ENCODE results near the gene CGN.

GRCh38 chr1:151530461-151530860 lies 19.3 kb downstream of the CGN start:
- TF ChIP-seq SP3 (tag by site-specific recombination; IDR thresholded peaks at IDR 0.05) (no peak), CTCF (tag by site-specific recombination; IDR thresholded peaks at IDR 0.05) (no peak), ZBTB26 (tag by site-specific recombination; optimal IDR thresholded peaks at IDR 0.05) (no peak), ZNF548 (tag by site-specific recombination; IDR thresholded peaks at IDR 0.05) (no peak), ZNF513 (tag by site-specific recombination; IDR thresholded peaks at IDR 0.05) (no peak), ZBTB11 (tag by site-specific recombination; conservative IDR thresholded peaks at IDR 0.05; ENCODE audit: low read depth) (no peak), KLF16 (tag by site-specific recombination; IDR thresholded peaks at IDR 0.05) (no peak), ATF2 (tag by site-specific recombination; IDR thresholded peaks at IDR 0.05; ENCODE audit: low read depth) (no peak), ZNF549 (tag by site-specific recombination; IDR thresholded peaks at IDR 0.05) (no peak), PRDM10 (tag by site-specific recombination; IDR thresholded peaks at IDR 0.05) (no peak), ZBTB7A (tag by site-specific recombination; IDR thresholded peaks at IDR 0.05; ENCODE audit: low read depth) (no peak), PBX3 (CRISPR knock-in tag; IDR thresholded peaks at IDR 0.05) (no peak), MZF1 (tag by site-specific recombination; IDR thresholded peaks at IDR 0.05; ENCODE audit: borderline replicate concordance) (no peak), ZNF274 (IDR thresholded peaks at IDR 0.05; ENCODE audit: low read length) (no peak), ZNF274 (tag by site-specific recombination; IDR thresholded peaks at IDR 0.05; ENCODE audit: borderline replicate concordance) (no peak)

Data from HEK293 (cell line).